ENCODE results near the gene GBP2. TPM values are rescaled to one million over a fixed set of nuclear protein-coding genes. Genes with fewer than 3 reads are reported as not detected.

Gene GBP2
- total RNA-seq, 1 donor = 55.0 TPM

DNA sequence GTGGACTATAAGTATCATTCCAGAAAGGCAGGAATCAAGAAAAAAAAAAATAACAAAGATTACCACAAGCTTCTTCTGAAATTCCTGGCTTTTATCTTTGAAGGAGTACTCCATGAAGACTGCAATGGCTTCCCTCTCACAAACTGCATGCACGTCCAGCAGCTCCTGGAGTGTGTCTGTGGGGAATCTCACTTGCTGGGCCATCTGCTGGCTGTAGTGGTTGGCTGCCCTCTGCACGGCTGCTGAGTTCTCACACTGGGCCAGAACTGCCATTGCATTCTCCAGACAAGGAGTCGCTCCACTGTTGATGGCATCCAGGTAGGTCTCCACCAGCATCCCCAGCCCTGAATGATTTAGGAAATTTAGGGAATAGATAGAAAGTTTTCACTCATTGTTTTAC, 23.3 kb upstream of the GBP2 start:
- H3K9me3 ChIP-seq (ENCODE audit: low read depth, low read length) = no peaks in the 10 kb centered on the region
- peak; percentile 66 for DNase-seq (ENCODE audit: insufficient read length, low spot score, missing footprints)
- H3K36me3 ChIP-seq (ENCODE audit: insufficient read depth, low read length) = no peaks in the 10 kb centered on the region
- H2AFZ ChIP-seq (ENCODE audit: low read length) = no peak overlapping the region
- H3K27ac ChIP-seq (ENCODE audit: low read depth, low read length) = no peak overlapping the region
- no peaks in the 10 kb centered on the region for H3K4me1 ChIP-seq (ENCODE audit: insufficient read depth, low read length)
- H3K4me2 ChIP-seq (ENCODE audit: insufficient read depth, low read length) = no peak overlapping the region
- H3K27me3 ChIP-seq (ENCODE audit: insufficient read depth, low read length) = no peaks in the 10 kb centered on the region
- no peaks in the 10 kb centered on the region for H3K79me2 ChIP-seq (ENCODE audit: insufficient read depth, low read length)
- no peak overlapping the region for H3K4me3 ChIP-seq (ENCODE audit: insufficient read depth, low read length)
- H4K20me1 ChIP-seq (ENCODE audit: insufficient read depth, low read length) = no peaks in the 10 kb centered on the region
- TF ChIP-seq, protein P1, sequence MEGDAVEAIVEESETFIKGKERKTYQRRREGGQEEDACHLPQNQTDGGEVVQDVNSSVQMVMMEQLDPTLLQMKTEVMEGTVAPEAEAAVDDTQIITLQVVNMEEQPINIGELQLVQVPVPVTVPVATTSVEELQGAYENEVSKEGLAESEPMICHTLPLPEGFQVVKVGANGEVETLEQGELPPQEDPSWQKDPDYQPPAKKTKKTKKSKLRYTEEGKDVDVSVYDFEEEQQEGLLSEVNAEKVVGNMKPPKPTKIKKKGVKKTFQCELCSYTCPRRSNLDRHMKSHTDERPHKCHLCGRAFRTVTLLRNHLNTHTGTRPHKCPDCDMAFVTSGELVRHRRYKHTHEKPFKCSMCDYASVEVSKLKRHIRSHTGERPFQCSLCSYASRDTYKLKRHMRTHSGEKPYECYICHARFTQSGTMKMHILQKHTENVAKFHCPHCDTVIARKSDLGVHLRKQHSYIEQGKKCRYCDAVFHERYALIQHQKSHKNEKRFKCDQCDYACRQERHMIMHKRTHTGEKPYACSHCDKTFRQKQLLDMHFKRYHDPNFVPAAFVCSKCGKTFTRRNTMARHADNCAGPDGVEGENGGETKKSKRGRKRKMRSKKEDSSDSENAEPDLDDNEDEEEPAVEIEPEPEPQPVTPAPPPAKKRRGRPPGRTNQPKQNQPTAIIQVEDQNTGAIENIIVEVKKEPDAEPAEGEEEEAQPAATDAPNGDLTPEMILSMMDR (IDR thresholded peaks at IDR 0.05; ENCODE audit: extremely low read depth, low read depth, low read length) = peak; percentile 38

DNA sequence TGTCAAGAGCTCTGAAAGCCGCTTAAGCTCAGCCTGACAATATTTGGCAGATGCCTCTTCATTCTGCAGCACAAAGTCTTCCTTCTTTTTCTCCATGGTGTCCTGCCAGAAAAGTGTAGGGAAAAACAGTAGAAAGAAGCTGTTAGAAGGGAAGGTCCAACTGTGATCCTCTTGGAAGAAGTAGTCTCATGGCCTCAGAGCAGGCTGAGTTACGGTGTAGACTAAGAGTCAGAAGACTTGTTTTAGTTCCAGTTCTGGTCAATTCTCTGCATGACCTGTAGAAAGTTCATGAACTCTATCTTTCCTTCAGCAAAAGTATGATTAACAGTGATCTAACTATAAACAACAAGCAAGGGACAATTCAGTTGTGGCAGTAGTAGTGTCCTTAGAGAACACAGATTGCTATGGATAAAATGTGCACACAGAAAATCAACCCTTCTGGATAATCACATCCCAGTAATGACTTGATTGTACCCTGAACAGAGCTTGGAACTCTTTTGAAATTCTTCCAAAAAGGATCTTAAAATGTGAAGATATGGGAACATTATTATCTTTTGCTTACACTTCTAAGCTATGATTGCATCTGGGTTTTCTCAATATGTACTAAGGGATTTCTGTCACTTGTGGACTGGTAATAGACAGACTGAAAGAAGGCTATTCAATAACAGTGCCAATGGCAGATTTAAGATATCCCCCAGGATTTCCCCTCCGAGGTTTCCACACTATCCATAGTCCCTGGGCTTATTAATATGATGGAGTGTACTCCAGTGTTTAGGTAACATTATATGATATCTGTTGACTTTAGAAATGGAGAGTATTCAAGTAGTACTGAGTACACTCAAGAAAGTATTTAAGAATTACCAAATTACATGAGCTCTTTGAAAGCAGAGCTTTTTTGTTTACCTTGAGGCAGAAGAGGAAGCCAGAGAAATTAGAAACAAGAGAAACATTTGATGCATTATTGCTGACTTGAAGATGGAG, 22.1 kb upstream of the GBP2 start:
- no peak for DNase-seq (ENCODE audit: insufficient read length, low spot score, missing footprints)
- no peak overlapping the region for H3K4me3 ChIP-seq (ENCODE audit: insufficient read depth, low read length)
- no peaks in the 10 kb centered on the region for H3K9me3 ChIP-seq (ENCODE audit: low read depth, low read length)

GRCh38 chr1:89146721-89147120, 20.8 kb upstream of the GBP2 start:
- no peaks in the 10 kb centered on the region for H4K20me1 ChIP-seq (ENCODE audit: insufficient read depth, low read length)
- no peak overlapping the region for H3K4me2 ChIP-seq (ENCODE audit: insufficient read depth, low read length)
- no peaks in the 10 kb centered on the region for H3K36me3 ChIP-seq (ENCODE audit: insufficient read depth, low read length)
- H3K9me3 ChIP-seq (ENCODE audit: low read depth, low read length) = no peaks in the 10 kb centered on the region
- H3K27me3 ChIP-seq (ENCODE audit: insufficient read depth, low read length) = no peaks in the 10 kb centered on the region
- no peak for DNase-seq (ENCODE audit: insufficient read length, low spot score, missing footprints)
- TF ChIP-seq, protein P1 (IDR thresholded peaks at IDR 0.05; ENCODE audit: extremely low read depth, low read depth, low read length) = no peak
- no peak overlapping the region for H3K4me3 ChIP-seq (ENCODE audit: insufficient read depth, low read length)
- H3K27ac ChIP-seq (ENCODE audit: low read depth, low read length) = no peak overlapping the region
- no peaks in the 10 kb centered on the region for H3K79me2 ChIP-seq (ENCODE audit: insufficient read depth, low read length)
- H3K4me1 ChIP-seq (ENCODE audit: insufficient read depth, low read length) = no peaks in the 10 kb centered on the region
- no peak overlapping the region for H2AFZ ChIP-seq (ENCODE audit: low read length)

More for the DNA sequence above, 22.1 kb upstream of the GBP2 start:
- Histone ChIP-seq H2AFZ (ENCODE audit: low read length) (no peak overlapping the region), H3K79me2 (ENCODE audit: insufficient read depth, low read length) (no peaks in the 10 kb centered on the region), H3K27ac (ENCODE audit: low read depth, low read length) (no peak overlapping the region), H3K36me3 (ENCODE audit: insufficient read depth, low read length) (no peaks in the 10 kb centered on the region), H3K27me3 (ENCODE audit: insufficient read depth, low read length) (no peaks in the 10 kb centered on the region), H4K20me1 (ENCODE audit: insufficient read depth, low read length) (no peaks in the 10 kb centered on the region), H3K4me1 (ENCODE audit: insufficient read depth, low read length) (no peaks in the 10 kb centered on the region), H3K4me2 (ENCODE audit: insufficient read depth, low read length) (no peak overlapping the region)
- TF ChIP-seq, protein P1 (IDR thresholded peaks at IDR 0.05; ENCODE audit: extremely low read depth, low read depth, low read length) = no peak

DNA sequence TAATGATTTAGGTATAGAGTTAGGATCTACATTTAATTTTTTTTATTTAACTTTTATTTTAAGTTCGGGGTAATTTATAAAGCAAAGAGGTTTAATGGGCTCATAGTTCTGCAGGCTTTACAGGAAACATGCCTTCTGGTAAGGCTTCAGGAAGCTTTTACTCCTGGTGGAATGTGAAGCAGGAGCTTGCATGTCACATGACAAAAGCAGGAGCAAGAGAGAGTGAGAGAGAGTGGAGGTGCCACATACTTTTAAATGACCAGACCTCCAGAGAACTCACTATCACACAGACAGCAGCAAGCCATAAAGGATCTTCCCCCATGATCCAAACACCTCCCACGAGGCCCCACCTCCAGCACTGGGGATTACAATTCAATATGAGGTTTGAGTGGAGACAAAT, 17.6 kb upstream of the GBP2 start:
- TF ChIP-seq, protein P1 (IDR thresholded peaks at IDR 0.05; ENCODE audit: extremely low read depth, low read depth, low read length) = no peak
- no peak for DNase-seq (ENCODE audit: insufficient read length, low spot score, missing footprints)
- no peak overlapping the region for H3K27ac ChIP-seq (ENCODE audit: low read depth, low read length)
- no peaks in the 10 kb centered on the region for H3K79me2 ChIP-seq (ENCODE audit: insufficient read depth, low read length)
- no peaks in the 10 kb centered on the region for H3K9me3 ChIP-seq (ENCODE audit: low read depth, low read length)
- H4K20me1 ChIP-seq (ENCODE audit: insufficient read depth, low read length) = no peaks in the 10 kb centered on the region
- H3K4me3 ChIP-seq (ENCODE audit: insufficient read depth, low read length) = no peak overlapping the region
- H2AFZ ChIP-seq (ENCODE audit: low read length) = no peak overlapping the region
- no peaks in the 10 kb centered on the region for H3K4me1 ChIP-seq (ENCODE audit: insufficient read depth, low read length)
- no peaks in the 10 kb centered on the region for H3K36me3 ChIP-seq (ENCODE audit: insufficient read depth, low read length)
- no peak overlapping the region for H3K4me2 ChIP-seq (ENCODE audit: insufficient read depth, low read length)
- no peaks in the 10 kb centered on the region for H3K27me3 ChIP-seq (ENCODE audit: insufficient read depth, low read length)
